GM18873 (cell line): Measurements from ENCODE around the gene RAB30.
A peak's percentile ranks its signal among the peaks of the same experiment; 100 is the strongest.
"Not testable (repeated sequence)": the region's sequence is repeated elsewhere in the genome, so short reads cannot be mapped to it uniquely, and the experiment has no call there.

Source experiments
- ATAC-seq: cut with Tn5 transposase; IDR thresholded peaks from one replicate; pipeline ENCODE4 v1.9.1; 2021; ENCODE audit warnings: mild to moderate bottlenecking, moderate library complexity, moderate number of reproducible peaks; ENCODE audit not compliant: unreplicated experiment, low FRiP score

RAB30 gene

GRCh38 chr11:82995235-82995634 is 76.5 kb downstream of the RAB30 start:
- ATAC-seq: no peak

DNA sequence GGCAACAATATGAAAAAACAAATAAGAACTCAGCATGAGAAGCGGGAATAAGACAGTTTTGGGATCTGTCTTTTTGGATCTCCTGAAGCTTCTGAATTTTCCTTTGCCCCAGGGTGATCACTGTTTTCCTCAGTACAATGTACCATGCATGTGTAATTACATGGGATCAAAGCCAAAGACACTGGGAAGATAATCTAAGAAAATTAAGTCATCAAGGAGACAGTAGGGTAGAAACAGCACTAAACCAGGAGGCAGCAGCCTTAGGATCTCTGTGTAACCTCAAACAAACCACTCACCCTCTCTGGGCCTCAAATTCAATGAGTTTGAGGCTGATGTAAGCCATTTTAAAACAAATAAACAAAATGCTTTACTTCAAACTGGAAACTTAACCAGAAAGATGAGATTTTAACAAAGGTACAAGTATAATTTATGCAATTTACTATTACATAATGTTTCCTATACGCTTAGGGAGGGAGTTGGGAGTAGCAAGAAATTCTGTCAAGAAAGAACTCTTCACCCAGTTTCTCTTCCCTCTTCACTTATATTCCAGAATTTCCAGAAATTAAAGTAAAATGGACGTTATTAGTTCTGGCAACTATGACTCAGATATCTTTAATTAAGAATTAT is 77.0 kb downstream of the RAB30 start:
- ATAC-seq: no peak

DNA sequence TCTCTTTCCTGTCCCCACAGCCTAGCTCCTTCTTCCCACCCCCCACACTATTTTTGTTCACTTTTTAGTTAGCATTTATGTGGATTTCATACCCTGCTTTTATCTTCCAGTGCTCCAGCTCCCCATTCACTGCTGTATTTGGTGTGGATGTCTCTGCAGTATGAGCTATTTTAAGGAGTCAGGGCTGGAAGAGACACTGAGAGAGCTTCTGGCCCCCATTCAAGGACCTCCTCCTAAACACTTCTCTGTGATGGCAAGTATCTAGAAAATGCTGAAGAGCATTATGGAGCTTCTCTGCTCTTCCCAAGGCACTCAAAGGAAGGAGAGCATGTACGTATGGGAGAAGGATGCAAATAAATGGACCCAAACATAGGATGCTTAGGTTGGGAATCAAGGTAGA is 79.5 kb downstream of the RAB30 start:
- no peak for ATAC-seq

DNA sequence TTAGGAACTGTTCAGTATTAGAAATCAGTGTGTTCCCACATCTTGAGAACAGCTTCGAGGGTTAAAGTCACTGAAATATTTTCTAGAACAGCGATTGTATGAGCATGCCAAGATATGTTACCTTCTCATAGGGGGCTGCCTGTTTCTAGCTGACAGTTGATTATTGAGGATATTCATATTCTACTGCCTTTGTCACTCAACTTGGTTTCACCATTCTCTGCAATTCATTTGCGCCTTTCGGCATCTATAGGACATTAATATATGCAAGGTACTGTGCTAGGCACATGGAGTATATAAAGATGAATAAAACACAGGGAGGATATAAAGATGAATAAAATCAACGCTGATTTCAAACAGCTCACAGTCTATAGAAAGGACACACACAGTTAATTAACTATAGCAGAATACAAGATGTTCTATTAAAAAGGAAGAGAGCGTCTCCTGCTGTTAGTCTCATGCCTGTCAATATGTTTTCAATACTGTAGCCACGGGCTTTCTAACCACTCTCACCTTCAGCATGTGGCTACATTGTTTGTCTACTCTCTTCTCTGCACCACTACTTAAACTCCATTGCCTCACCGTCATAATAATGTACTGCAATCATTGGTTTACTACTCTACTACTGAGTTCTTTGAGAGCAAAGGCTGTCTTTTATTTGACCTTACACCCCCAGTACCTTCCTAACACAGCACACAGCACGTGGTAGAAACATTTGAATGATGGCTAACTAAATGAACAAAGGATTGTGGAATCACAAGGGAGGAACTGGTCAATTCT is 81.9 kb downstream of the RAB30 start:
- no peak for ATAC-seq

DNA sequence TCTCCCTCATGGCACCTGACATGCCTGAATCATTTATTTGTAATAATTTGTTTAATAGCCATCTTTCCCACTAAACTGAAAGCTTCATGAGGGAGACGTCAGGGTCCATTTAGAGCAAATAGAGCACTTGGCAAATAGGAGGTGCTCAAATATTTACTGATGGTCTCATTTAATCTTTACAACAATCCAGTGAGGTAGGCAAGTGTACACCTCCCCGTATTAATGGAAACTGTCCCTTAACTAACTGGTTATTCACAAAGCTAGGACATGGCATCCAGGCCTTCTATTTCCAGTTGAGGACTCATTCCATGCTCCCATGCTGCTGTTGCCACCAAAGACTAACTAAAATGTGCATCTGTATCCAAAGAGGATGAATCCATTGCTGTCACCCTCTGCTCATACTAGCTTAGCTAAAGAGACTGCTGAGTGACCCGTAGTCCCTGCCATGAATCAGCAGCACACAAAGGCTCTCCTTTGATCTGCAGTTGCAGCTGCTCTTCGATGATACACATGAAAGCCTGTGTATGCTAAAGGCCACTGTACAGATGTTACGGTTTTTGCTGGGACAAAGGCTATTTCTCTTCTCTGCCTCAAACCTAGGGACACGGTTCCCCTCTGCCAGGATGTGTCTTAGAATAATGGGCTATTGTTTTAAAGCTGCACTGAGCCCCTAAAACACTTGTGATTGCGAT is 82.6 kb downstream of the RAB30 start:
- ATAC-seq: no peak

DNA sequence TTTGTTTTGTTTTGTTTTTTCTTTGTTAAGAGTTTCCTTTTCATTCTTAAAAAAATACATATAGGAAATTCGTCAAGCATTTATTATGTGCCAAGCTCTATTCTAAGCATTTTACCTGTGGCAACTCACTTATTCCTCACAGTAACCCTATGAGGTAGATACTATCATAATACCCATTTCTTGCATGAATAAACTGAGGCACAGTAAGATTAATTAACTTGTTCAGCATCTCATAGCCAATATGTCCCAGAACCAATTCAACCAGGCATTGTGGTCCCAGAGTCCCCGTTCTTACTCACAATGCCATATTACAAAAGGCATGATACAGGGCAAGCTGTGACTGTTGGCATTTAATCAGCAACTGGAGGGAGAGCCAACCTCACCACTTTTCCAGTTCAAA is 83.7 kb downstream of the RAB30 start:
- no peak for ATAC-seq

- ATAC-seq: no peak
Observed at GRCh38 chr11:82986446-82986845, 85.3 kb downstream of the RAB30 start.

GRCh38 chr11:82981852-82982251 is 89.8 kb downstream of the RAB30 start:
- ATAC-seq: no peak

DNA sequence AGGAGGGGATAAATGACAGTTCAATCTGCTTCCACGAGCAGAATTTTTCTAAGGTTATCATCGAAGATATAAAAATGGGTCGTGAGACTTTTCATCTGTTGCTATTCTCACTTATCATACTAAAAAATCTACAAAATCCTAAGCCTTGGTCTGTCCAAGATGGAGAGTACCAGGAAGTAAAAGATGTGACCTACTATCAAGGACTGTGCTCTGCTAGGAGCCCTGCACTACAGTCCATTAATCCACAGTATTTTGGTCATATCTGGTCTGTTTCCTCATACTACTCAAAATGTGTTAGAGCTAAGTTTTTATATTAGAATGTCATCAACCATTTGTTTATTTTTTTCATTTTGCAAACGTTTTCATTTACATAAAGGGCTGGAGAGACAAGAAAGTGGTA is 90.8 kb downstream of the RAB30 start:
- no peak for ATAC-seq

GRCh38 chr11:82980292-82980691 is 91.4 kb downstream of the RAB30 start:
- no peak for ATAC-seq

DNA sequence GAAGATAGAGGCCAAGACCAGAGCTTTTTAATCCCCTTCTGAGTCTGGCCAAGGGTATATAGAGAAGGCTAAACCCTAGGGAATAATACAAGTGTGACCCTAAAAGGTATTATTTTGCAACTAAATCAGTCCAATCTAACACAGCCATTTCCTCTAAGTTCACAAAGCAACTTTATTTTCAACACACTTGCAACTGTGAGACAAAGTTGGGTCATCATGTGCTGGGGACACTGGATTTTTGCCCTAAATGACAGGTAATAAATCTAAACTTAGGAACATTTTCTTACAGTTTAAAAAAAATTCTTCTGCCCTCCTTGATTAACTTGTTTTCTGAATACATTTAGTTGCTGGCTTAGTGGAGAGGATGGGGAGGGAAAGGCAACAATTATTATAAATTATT is 91.9 kb downstream of the RAB30 start:
- no peak for ATAC-seq

GRCh38 chr11:82978422-82979099 is 93.1 kb downstream of the RAB30 start:
- no peak for ATAC-seq

- no peak for ATAC-seq
Observed at GRCh38 chr11:82976786-82977185, 94.9 kb downstream of the RAB30 start.

DNA sequence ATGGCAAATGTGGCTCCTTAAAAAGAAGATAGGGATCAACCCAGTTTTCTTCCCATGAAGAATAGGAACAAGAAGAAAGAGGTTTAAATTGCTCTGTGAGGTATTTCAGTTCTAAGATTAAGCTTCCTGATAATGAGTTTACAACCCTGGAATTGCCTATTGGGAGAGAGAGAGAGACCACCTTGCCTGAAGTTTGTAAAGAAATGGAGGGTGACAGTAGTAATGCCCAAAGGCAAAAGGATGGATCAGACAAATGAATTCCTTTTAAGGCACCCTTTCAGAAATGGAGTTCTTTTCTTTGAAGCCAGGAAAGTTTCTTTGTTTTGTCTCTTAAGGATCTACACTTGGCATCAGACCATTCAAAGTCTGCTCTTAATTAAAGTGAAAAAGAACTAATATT is 95.8 kb downstream of the RAB30 start:
- ATAC-seq: no peak

- ATAC-seq: no peak
Observed at GRCh38 chr11:82974851-82975250, 96.8 kb downstream of the RAB30 start.

DNA sequence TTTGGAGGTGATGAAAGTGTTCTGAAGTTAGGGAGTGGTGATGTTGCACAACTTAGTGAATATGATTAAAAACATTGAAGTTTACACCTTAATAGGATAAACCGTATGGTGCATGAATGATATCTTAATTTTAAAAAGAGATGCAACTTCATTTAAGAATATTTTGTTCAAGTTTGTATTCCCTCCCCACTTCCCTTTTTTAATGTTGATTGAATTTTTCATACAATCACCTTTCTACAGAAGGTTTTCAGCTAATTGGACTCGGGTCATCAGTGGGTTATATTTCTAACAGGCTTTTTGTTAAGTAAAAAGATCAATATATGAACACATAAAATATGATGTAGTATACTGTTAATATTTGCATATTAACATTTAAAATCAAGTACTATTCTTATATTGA is 97.6 kb downstream of the RAB30 start:
- no peak for ATAC-seq

GRCh38 chr11:82972103-82972502 is 99.6 kb downstream of the RAB30 start:
- no peak for ATAC-seq

DNA sequence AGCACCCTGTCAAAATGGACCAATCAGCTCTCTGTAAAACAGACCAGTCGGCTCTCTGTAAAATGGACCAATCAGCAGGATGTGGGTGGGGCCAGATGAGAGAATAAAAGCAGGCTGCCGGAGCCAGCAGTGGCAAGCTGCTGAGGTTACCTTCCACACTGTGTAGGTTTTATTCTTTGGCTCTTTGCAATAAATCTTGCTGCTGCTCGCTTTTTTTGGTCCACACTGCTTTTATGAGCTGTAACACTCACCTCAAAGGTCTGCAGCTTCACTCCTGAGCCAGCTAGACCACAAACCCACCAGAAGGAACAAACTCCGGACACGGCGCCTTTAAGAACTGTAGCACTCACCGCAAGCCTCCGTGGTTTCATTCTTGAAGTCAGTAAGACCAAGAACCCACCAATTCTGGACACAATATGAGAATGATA is 100.2 kb downstream of the RAB30 start:
- peak; percentile 63 for ATAC-seq

- ATAC-seq: not testable (repeated sequence)
Observed at GRCh38 chr11:82970507-82971083, 101.1 kb downstream of the RAB30 start.

DNA sequence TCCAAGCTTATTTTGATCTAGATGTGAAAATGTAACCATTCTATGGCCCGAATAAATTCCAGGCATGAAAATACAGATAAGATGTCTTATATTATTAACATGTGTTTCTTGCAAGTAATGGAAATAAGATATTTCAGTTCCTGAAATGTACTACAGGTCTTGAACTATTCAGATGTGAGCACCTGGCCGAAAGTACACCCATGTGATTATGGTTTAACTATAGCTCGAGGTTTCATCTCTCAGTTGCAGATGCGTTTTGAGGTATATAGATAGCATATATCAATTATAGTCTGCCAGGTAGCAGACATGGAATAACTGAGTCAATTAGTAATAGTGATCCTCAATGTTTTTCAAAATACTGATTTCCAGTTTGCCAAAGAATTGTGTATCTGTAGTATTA is 101.9 kb downstream of the RAB30 start:
- ATAC-seq: peak; percentile 91

GRCh38 chr11:82967381-82967780 is 104.3 kb downstream of the RAB30 start:
- ATAC-seq: no peak
